ENCODE data around the gene TMEM200A.
A peak's percentile ranks its signal among the peaks of the same experiment; 100 is the strongest.

The TMEM200A gene

GRCh38 chr6:130473886-130474285 lies 108.1 kb downstream of the TMEM200A start:
- intact Hi-C loops (cut with DNase I): no loop called here
- no peak for DNase-seq

GRCh38 chr6:130482645-130483390 lies 117.0 kb downstream of the TMEM200A start:
- no peak for DNase-seq
- intact Hi-C loops (cut with DNase I): no loop called here

GRCh38 chr6:130485870-130486269 lies 120.1 kb downstream of the TMEM200A start:
- intact Hi-C loops (cut with DNase I): no loop called here
- DNase-seq: no peak

- no peak for DNase-seq
- intact Hi-C loops (cut with DNase I): no loop called here
Measured at GRCh38 chr6:130486417-130486816, 120.6 kb downstream of the TMEM200A start.

GRCh38 chr6:130489514-130489913 lies 123.7 kb downstream of the TMEM200A start:
- intact Hi-C loops (cut with DNase I): no loop called here
- DNase-seq: peak in 1 of 10 donors; percentile 69
